ENCODE data around the gene APBB2.

- TF ChIP-seq CTCF (IDR thresholded peaks at IDR 0.05) (no peak), EP300 (IDR thresholded peaks at IDR 0.05) (no peak)
Measured at GRCh38 chr4:41122775-41123174, 91.6 kb downstream of the APBB2 start.
